Measurements from ENCODE around the gene SERPINE1. TPM values are rescaled to one million over a fixed set of nuclear protein-coding genes. Genes with fewer than 3 reads are reported as not detected.

The SERPINE1 gene
- total and polyA plus RNA-seq, 2 of the 8 experiments (the other 6 are each of a cell fraction or from before 2014, with no cell fraction given): 3.7 to 5.6 TPM

- TF ChIP-seq ASH2L (IDR thresholded peaks at IDR 0.05; ENCODE audit: low read length): no peak
- TF ChIP-seq EP300 (IDR thresholded peaks at IDR 0.05; ENCODE audit: borderline replicate concordance in 1 of 2, low read depth in 2 of 2, low read length in 2 of 2): no peak
- TF ChIP-seq MAX (IDR thresholded peaks at IDR 0.05): no peak
- TF ChIP-seq ZNF274 (IDR thresholded peaks at IDR 0.05; ENCODE audit: borderline replicate concordance, extremely low read depth, low read length): no peak
- TF ChIP-seq KDM1A (IDR thresholded peaks at IDR 0.05; ENCODE audit: borderline replicate concordance, low read length): 0 out of 2 replicates have a peak, but pooled peaks have one; percentile 16
- TF ChIP-seq ATF2 (IDR thresholded peaks at IDR 0.05; ENCODE audit: low read length): no peak
- TF ChIP-seq TBP (IDR thresholded peaks at IDR 0.05; ENCODE audit: low read depth, low read length): no peak
- no peak for TF ChIP-seq E2F6 (IDR thresholded peaks at IDR 0.05)
- no peak for TF ChIP-seq POU5F1 (IDR thresholded peaks at IDR 0.05; ENCODE audit: low read depth, low read length)
- TF ChIP-seq CHD2 (IDR thresholded peaks at IDR 0.05; ENCODE audit: low read length): no peak
These were observed 40.9 kb downstream of the SERPINE1 start (continued) for GRCh38 chr7:101167645-101168411.

Data from H1 (cell line).